DMS53 treated with DMSO at 0.1 percent for 48 hours (cell line): ENCODE results near the gene KIR2DL3.
"Not testable (repeated sequence)": the region's sequence is repeated elsewhere in the genome, so short reads cannot be mapped to it uniquely, and the experiment has no call there.

Experiments
- DNase-seq: peaks from one replicate; lab custom pipeline; 2025; ENCODE audit not compliant: unreplicated experiment; lab: John Stamatoyannopoulos, UW

The KIR2DL3 gene

DNA sequence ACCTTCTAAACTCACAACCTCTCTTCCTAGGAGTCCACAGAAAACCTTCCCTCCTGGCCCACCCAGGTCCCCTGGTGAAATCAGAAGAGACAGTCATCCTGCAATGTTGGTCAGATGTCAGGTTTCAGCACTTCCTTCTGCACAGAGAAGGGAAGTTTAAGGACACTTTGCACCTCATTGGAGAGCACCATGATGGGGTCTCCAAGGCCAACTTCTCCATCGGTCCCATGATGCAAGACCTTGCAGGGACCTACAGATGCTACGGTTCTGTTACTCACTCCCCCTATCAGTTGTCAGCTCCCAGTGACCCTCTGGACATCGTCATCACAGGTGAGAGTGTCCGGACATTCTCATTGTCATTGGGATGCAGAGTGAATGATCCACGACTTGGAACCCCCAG lies 3.6 kb downstream of the KIR2DL3 start:
- DNase-seq: not testable (repeated sequence)

DNA sequence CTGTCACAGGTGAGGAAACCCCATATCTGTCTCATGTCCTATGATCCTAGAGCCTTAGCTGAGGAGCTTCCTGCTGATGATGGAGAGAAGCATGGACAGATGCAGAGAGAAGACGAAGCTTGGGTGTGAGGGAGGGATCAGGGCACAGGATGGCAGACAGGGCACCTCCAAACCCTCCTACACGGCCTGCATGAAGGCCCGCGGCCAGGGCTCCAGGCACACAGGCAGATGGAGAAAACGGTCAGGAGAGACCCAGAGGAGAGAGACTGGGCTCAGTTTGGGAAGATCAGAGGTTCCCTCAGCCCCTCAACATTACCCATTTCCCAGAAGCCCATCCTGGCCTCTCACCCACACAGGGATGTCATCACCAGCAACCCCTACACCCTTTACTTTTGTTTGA lies 5.8 kb downstream of the KIR2DL3 start:
- not testable (repeated sequence) for DNase-seq

DNA sequence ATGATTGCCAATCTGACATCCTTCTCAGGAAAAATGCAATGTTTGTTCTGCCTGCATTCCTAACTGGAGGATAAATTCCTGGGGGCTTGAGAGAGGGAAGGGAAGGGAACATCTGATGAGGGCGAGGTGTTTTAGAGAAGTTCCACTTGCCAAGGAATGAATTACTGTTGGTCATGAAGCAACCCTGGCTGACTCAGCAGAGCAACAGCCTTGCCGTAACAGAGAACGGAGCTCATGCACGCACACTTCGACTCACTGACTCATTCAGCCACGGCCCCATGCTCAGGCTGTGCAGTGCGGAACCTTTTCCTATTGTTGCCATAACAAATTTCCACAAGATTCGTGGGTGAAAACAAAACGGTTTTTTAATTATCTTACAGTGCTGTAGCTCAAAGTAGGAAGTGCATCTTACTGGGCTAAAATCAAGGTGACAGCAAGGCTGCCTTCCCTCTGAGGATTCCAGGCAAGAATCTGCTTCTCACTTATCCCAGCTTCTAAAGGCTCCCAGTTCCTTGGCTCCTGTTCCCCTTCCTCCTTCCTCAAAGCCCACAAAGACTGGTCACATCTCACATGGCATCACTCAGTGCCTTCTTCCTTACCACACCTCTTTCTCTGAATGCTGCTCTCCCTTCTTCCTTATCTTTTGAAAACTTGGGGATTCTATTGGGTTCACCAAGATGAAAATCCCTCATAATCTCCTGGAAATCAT lies 9.5 kb downstream of the KIR2DL3 start:
- DNase-seq: not testable (repeated sequence)

DNA sequence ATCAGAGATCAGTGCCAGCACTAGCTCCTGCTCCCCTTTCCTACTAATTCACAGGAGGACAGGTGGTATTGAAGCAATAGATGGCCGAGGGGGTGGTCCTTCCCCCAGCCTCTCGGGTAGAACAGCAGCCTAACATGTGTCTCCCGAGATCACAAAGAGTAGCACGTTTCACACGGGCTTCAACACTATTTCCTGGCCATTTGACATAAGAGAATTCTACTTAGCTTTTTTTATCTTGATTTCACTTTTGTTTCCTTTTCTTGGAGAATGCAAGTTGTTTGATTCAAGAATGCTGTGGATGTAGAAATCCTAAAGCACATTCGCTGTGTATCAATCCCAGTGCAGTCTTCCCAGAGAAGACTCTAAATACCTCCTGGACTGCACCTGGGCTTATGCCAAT lies 12.0 kb downstream of the KIR2DL3 start:
- not testable (repeated sequence) for DNase-seq

DNA sequence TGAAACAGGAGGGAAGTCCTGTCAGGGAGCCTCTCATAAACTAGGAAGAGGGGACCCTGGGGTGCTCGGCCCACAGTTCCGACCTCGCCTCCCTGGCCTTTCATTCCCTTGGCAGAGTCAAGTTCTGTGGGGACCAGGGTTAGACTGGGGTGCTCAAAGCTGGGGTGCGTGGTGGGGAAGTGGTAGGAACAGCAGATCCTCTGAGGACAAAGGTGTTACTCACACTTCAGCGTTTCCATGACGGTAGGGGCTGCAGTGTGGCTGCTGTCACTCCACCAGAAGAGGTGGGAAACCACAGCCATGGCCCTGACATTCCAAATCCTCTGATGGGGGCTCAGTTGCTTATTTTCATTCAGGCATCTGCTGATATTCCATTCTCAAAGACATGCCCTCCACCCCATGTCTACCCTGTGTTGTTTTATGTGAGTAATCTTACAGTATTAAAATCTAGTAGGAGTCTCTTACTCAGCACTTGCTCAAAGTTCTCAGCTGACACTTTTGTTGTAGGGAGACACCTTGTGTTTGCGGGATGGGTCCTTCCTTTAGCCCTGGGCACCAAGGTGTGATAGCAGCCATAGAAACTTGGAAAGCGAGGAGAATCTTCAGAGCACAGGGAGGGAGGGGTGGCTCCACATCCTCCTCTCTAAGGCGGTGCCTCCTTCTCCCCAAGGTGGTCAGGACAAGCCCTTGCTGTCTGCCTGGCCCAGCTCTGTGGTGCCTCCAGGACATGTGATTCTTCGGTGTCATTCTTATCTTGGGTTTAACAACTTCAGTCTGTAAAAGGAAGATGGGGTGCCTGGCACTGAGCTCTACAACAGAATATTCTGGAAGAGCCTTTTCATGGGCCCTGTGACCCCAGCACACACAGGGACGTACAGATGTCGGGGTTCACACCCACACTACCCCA lies 18.1 kb downstream of the KIR2DL3 start:
- DNase-seq: not testable (repeated sequence)

DNA sequence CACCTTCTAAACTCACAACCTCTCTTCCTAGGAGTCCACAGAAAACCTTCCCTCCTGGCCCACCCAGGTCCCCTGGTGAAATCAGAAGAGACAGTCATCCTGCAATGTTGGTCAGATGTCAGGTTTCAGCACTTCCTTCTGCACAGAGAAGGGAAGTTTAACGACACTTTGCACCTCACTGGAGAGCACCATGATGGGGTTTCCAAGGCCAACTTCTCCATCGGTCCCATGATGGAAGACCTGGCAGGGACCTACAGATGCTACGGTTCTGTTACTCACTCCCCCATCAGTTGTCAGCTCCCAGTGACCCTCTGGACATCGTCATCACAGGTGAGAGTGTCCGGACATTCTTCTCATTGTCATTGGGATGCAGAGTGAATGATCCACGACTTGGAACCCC lies 20.3 kb downstream of the KIR2DL3 start:
- not testable (repeated sequence) for DNase-seq

DNA sequence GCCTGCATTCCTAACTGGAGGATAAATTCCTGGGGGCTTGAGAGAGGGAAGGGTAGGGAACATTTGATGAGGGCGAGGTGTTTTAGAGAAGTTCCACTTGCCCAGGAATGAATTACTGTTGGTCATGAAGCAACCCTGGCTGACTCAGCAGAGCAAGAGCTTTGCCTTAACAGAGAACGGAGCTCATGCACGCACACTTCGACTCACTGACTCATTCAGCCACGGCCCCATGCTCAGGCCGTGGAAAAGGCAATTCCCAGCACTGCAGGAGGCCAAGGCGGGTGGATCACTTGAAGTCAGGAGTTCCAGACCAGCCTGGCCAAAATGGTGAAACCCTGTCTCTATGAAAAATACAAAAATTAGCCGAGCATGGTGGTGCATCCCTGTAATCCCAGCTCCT lies 25.9 kb downstream of the KIR2DL3 start:
- not testable (repeated sequence) for DNase-seq

DNA sequence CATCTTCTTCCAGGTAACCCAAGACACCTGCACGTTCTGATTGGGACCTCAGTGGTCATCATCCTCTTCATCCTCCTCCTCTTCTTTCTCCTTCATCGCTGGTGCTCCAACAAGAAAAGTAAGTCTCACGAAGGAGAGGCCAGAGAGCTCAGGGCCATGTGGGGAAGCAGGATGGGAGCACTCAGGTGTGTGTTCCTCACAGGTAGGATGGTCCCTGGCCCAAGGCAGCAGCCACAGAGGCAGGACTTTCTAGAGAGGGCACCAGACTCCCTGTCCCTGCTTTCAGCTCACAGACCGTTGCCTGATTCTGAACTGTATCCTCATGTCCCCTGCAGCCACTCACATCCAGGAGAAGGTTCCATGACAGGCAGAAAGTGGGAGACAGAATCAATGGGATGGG lies 28.2 kb downstream of the KIR2DL3 start:
- DNase-seq: not testable (repeated sequence)

DNA sequence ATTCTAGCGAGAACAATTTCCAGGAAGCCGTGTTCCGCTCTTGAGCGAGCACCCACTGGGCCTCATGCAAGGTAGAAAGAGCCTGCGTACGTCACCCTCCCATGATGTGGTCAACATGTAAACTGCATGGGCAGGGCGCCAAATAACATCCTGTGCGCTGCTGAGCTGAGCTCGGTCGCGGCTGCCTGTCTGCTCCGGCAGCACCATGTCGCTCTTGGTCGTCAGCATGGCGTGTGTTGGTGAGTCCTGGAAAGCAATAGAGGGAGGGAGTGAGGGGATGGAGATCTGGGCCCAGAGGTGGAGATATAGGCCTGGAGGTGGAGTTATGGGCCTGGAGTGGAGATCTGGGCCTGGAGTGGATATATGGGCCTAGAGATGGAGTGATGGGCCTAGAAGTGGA lies 31.3 kb downstream of the KIR2DL3 start, which contains the start of gene KIR2DL1:
Gene KIR2DL1, plus strand, starts transcription at position 148 of the 400 bp plus-strand sequence. Its CDS starts 58 bp downstream, at position 206.
- DNase-seq: not testable (repeated sequence)

DNA sequence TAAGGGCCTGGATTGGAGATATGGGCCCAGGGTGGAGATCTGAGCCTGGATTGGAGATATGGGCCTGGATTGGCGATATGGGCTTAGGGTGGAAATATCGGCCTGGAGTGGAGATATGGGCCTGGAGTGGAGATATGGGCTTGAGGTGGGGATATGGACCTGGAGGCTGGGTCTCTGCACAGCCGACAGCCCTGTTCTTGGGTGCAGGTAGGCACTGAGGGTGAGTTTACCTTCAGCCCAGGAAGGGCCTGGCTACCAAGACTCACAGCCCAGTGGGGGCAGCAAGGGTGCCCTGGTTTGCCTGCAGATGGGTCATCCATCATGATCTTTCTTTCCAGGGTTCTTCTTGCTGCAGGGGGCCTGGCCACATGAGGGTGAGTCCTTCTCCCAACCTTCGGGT lies 32.2 kb downstream of the KIR2DL3 start:
- DNase-seq: not testable (repeated sequence)

DNA sequence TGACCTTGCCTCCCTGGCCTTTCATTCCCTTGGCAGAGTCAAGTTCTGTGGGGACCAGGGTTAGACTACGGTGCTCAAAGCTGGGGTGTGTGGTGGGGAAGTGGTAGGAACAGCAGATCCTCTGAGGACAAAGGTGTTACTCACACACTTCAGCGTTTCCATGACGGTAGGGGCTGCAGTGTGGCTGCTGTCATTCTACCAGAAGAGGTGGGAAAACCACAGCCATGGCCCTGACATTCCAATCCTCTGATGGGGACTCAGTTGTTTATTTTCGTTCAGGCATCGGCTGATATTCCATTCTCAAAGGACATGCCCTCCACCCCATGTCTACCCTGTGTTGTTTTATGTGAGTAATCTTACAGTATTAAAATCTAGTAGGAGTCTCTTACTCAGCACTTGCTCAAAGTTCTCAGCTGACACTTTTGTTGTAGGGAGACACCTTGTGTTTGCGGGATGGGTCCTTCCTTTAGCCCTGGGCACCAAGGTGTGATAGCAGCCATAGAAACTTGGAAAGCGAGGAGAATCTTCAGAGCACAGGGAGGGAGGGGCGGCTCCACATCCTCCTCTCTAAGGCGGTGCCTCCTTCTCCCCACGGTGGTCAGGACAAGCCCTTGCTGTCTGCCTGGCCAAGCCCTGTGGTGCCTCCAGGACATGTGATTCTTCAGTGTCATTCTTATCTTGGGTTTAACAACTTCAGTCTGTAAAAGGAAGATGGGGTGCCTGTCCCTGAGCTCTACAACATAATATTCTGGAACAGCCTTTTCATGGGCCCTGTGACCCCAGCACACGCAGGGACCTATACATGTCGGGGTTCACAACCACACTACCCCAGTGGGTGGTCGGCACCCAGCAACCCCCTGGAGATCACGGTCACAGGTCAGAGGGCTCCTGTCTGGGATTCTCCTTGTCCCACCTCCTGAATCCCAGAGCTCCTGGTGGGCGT lies 33.0 kb downstream of the KIR2DL3 start:
- DNase-seq: not testable (repeated sequence)

DNA sequence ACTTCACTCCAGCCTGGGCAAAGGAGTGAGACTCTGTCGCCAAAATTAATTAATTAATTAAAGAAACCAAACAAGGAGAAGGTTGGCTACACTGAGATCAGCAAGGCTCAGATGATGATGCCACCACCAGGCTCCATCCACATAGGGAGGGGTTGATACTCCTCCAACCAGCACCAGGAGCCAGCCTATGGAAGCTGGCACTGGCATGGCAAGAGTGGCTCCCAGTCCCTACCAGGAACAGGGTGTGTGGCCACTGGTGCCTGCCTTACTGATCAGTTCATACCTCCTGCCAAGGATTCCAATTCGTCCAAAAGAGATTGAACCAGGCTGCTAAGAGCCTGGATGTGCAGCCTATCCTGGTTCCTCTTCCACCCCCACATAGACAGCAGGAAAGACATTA lies 34.4 kb downstream of the KIR2DL3 start:
- not testable (repeated sequence) for DNase-seq

DNA sequence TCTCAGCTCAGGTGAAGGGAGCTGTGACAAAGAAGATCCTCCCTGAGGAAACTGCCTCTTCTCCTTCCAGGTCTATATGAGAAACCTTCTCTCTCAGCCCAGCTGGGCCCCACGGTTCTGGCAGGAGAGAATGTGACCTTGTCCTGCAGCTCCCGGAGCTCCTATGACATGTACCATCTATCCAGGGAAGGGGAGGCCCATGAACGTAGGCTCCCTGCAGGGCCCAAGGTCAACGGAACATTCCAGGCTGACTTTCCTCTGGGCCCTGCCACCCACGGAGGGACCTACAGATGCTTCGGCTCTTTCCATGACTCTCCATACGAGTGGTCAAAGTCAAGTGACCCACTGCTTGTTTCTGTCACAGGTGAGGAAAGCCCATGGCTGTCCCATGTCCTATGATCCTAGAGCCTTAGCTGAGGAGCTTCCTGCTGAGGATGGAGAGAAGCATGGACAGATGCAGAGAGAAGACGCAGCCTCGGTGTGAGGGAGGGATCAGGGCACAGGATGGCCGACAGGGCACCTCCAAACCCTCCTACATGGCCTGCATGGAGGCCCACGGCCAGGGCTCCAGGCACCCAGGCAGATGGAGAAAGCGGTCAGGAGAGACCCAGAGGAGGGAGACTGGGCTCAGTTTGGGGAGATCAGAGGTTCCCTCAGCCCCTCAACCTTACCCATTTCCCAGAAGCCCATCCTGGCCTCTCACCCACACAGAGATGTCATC lies 36.9 kb downstream of the KIR2DL3 start:
- DNase-seq: not testable (repeated sequence)

DNA sequence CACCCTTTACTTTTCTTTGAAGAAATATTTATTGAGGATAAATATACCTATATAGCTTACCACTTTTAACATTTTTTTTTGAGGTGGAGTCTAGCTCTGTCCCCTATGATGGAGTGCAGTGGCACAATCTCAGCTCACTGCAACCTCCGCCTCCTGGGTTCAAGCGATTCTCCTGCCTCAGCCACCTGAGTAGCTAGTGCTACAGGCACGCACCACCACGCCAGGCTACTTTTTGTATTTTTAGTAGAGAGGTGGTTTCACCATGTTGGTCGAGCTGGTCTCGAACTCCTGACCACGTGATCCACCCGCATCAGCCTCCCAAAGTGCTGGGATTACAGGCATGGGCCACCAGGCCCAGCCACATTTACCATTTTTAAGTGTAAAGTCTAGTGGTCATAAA lies 37.5 kb downstream of the KIR2DL3 start:
- DNase-seq: not testable (repeated sequence)

DNA sequence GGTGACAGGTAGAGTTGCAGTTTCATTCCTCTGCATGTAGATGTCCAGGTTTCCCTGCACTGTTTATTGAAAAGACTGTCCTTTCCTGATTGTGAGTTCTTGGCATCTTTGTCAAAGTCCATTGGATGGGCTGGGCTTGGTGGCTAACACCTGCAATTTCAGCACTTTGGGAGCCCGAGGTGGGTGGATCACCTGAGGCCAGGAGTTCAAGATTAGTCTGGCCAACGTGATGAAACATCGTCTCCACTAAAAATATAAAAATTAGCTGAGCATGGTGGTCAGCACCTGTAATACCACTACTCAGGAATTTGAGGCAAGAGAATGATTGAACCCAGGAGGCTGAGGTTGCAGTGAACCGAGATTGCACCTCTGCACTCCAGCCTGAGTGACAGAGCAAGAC lies 39.5 kb downstream of the KIR2DL3 start:
- not testable (repeated sequence) for DNase-seq

DNA sequence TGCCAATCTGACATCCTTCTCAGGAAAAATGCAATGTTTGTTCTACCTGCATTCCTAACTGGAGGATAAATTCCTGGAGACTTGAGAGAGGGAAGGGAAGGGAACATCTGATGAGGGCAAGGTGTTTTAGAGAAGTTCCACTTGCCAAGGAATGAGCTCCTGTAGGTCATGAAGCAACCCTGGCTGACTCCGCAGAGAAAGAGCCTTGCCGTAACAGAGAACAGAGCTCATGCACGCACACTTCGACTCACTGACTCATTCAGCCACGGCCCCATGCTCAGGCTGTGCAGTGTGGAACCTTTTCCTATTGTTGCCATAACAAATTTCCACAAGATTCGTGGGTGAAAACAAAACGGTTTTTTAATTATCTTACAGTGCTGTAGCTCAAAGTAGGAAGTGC lies 40.6 kb downstream of the KIR2DL3 start:
- not testable (repeated sequence) for DNase-seq

DNA sequence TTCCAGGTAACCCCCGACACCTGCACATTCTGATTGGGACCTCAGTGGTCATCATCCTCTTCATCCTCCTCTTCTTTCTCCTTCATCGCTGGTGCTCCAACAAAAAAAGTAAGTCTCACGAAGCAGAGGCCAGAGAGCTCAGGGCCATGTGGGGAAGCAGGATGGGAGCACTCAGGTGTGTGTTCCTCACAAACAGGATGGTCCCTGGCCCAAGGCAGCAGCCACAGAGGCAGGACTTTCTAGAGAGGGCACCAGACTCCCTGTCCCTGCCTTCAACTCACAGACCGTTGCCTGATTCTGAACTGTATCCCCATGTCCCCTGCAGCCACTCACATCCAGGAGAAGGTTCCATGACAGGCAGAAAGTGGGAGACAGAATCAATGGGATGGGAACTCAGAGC lies 44.6 kb downstream of the KIR2DL3 start:
- DNase-seq: not testable (repeated sequence)

DNA sequence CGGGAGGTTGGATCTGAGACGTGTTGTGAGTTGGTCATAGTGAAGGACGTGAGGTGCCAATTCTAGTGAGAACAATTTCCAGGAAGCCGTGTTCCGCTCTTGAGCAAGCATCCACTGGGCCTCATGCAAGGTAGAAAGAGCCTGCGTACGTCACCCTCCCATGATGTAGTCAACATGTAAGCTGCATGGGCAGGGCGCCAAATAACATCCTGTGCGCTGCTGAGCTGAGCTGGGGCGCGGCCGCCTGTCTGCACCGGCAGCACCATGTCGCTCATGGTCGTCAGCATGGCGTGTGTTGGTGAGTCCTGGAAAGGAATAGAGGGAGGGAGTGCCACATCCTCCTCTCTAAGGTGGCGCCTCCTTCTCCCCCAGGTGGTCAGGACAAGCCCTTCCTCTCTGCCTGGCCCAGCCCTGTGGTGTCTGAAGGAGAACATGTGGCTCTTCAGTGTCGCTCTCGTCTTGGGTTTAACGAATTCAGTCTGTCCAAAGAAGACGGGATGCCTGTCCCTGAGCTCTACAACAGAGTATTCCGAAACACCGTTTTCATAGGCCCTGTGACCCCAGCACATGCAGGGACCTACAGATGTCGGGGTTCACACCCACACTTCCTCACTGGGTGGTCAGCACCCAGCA lies 47.9 kb downstream of the KIR2DL3 start:
- DNase-seq: not testable (repeated sequence)

DNA sequence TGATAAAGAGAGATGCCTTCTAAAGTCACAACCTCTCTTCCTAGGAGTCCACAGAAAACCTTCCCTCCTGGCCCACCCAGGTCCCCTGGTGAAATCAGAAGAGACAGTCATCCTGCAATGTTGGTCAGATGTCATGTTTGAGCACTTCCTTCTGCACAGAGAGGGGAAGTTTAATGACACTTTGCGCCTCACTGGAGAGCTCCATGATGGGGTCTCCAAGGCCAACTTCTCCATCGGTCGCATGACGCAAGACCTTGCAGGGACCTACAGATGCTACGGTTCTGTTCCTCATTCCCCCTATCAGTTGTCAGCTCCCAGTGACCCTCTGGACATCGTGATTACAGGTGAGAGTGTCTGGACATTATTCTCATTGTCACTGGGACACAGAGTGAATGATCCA lies 49.8 kb downstream of the KIR2DL3 start:
- not testable (repeated sequence) for DNase-seq

DNA sequence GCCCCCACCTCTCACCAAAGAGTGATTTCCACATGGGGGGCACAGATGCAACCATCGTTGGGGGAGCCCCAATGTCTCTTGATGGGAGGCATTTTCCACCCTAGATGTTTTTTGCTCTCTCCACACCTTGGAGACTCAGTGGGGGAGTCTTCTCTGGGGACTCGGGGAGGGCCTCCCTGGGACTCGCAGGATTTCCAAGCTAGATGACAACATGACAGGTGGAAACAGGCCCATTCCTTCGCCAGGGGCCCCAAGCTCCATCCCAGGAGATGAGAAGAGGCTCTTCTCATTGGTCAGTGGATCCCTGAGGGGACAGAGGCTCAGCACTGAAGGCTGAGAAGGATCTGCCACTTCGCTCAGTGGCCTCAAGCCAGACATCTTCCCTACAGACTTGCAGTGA lies 52.4 kb downstream of the KIR2DL3 start:
- no peak for DNase-seq
